Liver (tissue), 9 donors: ENCODE data around the gene FLOT1. TPM values are rescaled to one million over a fixed set of nuclear protein-coding genes. Genes with fewer than 3 reads are reported as not detected.

ENCODE experiments used
- DNase-seq: peaks from one replicate; pipeline ENCODE4 v3.0.0-alpha.2; 2017; ENCODE audit warnings: low spot score
- H3K27ac ChIP-seq, 2 donors: one replicate each; pipeline ENCODE4 v1.7.0; 2013; ENCODE audit warnings: inconsistent platforms in 2 of 2, low read length in 2 of 2, control low read depth in 1 of 2, low read depth in 1 of 2, mild to moderate bottlenecking in 1 of 2
- H3K27me3 ChIP-seq, 4 donors: one replicate each; pipeline versions ENCODE4 v1.6.1 to v1.7.0; 2013; ENCODE audit warnings: low read length in 3 of 4, inconsistent platforms in 1 of 4, mild to moderate bottlenecking in 1 of 4, moderate library complexity in 1 of 4; ENCODE audit not compliant: control insufficient read depth in 4 of 4, insufficient read depth in 4 of 4
- H3K36me3 ChIP-seq, 4 donors: one replicate each; pipeline versions ENCODE4 v1.6.1 to v1.7.0; 2013; ENCODE audit warnings: low read length in 3 of 4, mild to moderate bottlenecking in 3 of 4, low read depth in 1 of 4, moderate library complexity in 1 of 4; ENCODE audit not compliant: control insufficient read depth in 4 of 4, insufficient read depth in 3 of 4
- H3K4me1 ChIP-seq, 4 donors: one replicate each; pipeline versions ENCODE4 v1.6.1 to v1.7.0; 2013; ENCODE audit warnings: low read length in 3 of 4, mild to moderate bottlenecking in 3 of 4, moderate library complexity in 1 of 4; ENCODE audit not compliant: control insufficient read depth in 4 of 4, insufficient read depth in 4 of 4
- H3K4me3 ChIP-seq, 3 donors: one replicate each; pipeline versions ENCODE4 v1.6.1 to v1.7.0; 2013; ENCODE audit warnings: low read length in 3 of 3, control low read depth in 1 of 3, low read depth in 1 of 3, mild to moderate bottlenecking in 1 of 3
- H3K9ac ChIP-seq, 2 donors: one replicate each; pipeline ENCODE4 v1.7.0; 2013; ENCODE audit warnings: low read length in 2 of 2, mild to moderate bottlenecking in 2 of 2, moderate library complexity in 2 of 2, control low read depth in 1 of 2, low read depth in 1 of 2
- H3K9me3 ChIP-seq, 4 donors: one replicate each; pipeline versions ENCODE4 v1.6.1 to v1.7.0; 2013; ENCODE audit warnings: low read length in 3 of 4; ENCODE audit not compliant: control insufficient read depth in 4 of 4
- EGR1 ChIP-seq, 2 donors: IDR thresholded peaks; 2 replicates each; pipeline ENCODE4 v1.6.1; 2016 to 2018; ENCODE audit warnings: antibody characterized with exemption in 2 of 2, low read depth in 2 of 2
- FOXA2 ChIP-seq: IDR thresholded peaks from 2 replicates; pipeline ENCODE4 v1.6.1; 2016; ENCODE audit warnings: antibody characterized with exemption
- GABPA ChIP-seq, 2 donors: IDR thresholded peaks in 1 of 2; conservative IDR thresholded peaks in 1 of 2; 2 replicates each; pipeline ENCODE4 v1.6.1; 2016; ENCODE audit warnings: antibody characterized with exemption in 2 of 2, mild to moderate bottlenecking in 1 of 2, moderate library complexity in 1 of 2
- HNF4G ChIP-seq: IDR thresholded peaks from 2 replicates; pipeline ENCODE4 v1.6.1; 2016; ENCODE audit warnings: antibody characterized with exemption
- JUND ChIP-seq, 2 donors: IDR thresholded peaks; 2 replicates each; pipeline ENCODE4 v1.6.1; 2016; ENCODE audit warnings: antibody characterized with exemption in 2 of 2
- NR2F2 ChIP-seq: IDR thresholded peaks from 2 replicates; pipeline ENCODE4 v1.6.1; 2016; ENCODE audit warnings: antibody characterized with exemption
- RAD21 ChIP-seq, 2 donors: IDR thresholded peaks; 2 replicates each; pipeline ENCODE4 v1.6.1; 2016; ENCODE audit warnings: antibody characterized with exemption in 2 of 2, mild to moderate bottlenecking in 2 of 2
- RXRA ChIP-seq, 2 donors: IDR thresholded peaks; 2 replicates each; pipeline ENCODE4 v1.6.1; 2017 to 2018; ENCODE audit warnings: antibody characterized with exemption in 2 of 2, mild to moderate bottlenecking in 1 of 2
- SP1 ChIP-seq: IDR thresholded peaks from 2 replicates; pipeline ENCODE4 v1.6.1; 2018; ENCODE audit warnings: antibody characterized with exemption, mild to moderate bottlenecking
- WGBS: extraction: QIAGEN DNeasy Blood & Tissue Kit; methylation state at CpG from one replicate; pipeline ENCODE4 v1.1.7; 2013; 5-methylcytosine and 5-hydroxymethylcytosine counted together
- polyA plus RNA-seq, 2 donors: library from polyadenylated mRNA; stranded (reverse) in 1 of 2; unstranded in 1 of 2; fragments of 200-250 nt in 1 of 2; fragments of >200 nt in 1 of 2; fragmentation: Nextera tagmentation in 1 of 2; extraction: Ambion mirVana in 1 of 2; gene quantifications; one replicate each; pipeline versions ENCODE4 v1.2.1 to v1.2.3, GENCODE V29; 2013 to 2015
- total RNA-seq, 2 donors: library from RNA; depleted of rRNA; stranded (reverse); fragments of >200 nt; gene quantifications; one replicate each; pipeline ENCODE4 v1.2.3, GENCODE V29; 2014
- TF ChIP-seq, protein P1 (sequence below): IDR thresholded peaks from 2 replicates; pipeline ENCODE4 v1.6.1; 2016; ENCODE audit warnings: antibody characterized with exemption, mild to moderate bottlenecking
- TF ChIP-seq, protein P2 (sequence below): IDR thresholded peaks from 2 replicates; pipeline ENCODE4 v1.6.1; 2016; ENCODE audit warnings: antibody characterized with exemption
- donor health status: healthy.
- donor health status: healthy.
- donor health status: healthy.
- donor health status: healthy.
- donor health status: healthy.

Gene FLOT1
- total and polyA plus RNA-seq, 4 donors, result 38.6 to 99.8 (median 59.5) TPM

DNA sequence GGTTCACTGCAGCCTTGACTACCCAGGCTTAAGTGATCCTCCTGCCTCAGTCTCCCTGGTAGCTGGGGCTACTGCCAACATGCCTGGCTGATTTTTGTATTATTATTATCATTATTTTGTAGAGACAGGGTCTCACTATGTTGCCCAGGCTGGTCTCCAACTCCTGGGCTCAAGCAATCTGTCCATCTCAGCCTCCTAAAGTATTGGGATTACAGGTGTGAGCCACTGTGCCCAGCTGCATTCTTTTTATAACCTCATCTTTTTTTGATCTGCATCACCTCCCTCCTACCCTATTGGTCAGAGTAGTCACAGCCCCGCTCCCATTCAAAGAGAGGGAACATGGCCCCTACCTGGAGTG lies 25.4 kb upstream of the FLOT1 start (continued):
- TF ChIP-seq, protein P1, sequence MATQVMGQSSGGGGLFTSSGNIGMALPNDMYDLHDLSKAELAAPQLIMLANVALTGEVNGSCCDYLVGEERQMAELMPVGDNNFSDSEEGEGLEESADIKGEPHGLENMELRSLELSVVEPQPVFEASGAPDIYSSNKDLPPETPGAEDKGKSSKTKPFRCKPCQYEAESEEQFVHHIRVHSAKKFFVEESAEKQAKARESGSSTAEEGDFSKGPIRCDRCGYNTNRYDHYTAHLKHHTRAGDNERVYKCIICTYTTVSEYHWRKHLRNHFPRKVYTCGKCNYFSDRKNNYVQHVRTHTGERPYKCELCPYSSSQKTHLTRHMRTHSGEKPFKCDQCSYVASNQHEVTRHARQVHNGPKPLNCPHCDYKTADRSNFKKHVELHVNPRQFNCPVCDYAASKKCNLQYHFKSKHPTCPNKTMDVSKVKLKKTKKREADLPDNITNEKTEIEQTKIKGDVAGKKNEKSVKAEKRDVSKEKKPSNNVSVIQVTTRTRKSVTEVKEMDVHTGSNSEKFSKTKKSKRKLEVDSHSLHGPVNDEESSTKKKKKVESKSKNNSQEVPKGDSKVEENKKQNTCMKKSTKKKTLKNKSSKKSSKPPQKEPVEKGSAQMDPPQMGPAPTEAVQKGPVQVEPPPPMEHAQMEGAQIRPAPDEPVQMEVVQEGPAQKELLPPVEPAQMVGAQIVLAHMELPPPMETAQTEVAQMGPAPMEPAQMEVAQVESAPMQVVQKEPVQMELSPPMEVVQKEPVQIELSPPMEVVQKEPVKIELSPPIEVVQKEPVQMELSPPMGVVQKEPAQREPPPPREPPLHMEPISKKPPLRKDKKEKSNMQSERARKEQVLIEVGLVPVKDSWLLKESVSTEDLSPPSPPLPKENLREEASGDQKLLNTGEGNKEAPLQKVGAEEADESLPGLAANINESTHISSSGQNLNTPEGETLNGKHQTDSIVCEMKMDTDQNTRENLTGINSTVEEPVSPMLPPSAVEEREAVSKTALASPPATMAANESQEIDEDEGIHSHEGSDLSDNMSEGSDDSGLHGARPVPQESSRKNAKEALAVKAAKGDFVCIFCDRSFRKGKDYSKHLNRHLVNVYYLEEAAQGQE, result no peak
- TF ChIP-seq RAD21 (IDR thresholded peaks at IDR 0.05) (no peak), EGR1 (IDR thresholded peaks at IDR 0.05; ENCODE audit: low read depth in 2 of 2) (no peak), NR2F2 (no peak), FOXA2 (no peak)

DNA sequence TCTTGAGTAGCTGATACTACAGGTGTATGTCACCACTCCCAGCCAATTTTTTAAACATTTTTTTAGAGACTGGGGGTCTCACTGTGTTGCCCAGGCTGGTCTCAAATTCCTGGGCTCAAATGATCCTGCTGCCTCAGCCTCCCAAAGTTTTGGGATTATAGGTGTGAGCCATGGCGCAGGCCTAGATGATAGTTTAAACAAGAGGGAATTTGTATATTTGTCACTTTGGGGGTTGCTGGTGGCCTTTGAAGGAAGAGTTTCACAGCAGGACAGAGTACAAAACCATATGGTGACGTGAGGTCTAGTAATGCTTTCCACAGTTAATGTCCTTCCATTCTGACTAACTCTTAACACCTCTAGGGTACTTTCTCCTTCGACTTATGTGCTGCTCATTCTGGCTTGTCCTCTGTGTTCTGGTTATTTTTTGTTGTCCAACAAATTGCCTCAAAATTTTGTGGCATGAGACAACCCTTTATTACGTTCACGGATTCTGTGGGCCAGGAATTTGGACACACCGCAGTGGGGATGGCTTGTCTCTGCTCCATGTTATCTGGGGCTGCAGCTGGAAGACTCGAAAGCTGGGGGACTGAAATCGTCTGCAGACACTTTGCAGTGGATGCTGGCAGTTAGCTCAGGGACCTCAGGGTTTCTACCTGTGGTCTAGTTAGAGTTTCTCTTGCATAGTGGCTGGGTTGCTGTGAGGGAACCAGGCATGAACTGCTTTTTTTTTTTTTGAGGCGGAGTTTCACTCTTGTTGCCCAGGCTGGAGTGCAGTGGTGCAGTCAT lies 24.9 kb upstream of the FLOT1 start:
- Histone ChIP-seq H3K36me3 (no peaks in the 10 kb centered on the region), H3K4me1 (peaks cover 2 to 28% (median 18%) of the 10 kb centered on the region in 4 donors), H3K9me3 (no peaks in the 10 kb centered on the region), H3K4me3 (no peak overlapping the region), H3K9ac (no peak overlapping the region), H3K27ac (no peak overlapping the region), H3K27me3 (no peaks in the 10 kb centered on the region)
- WGBS, result 90% methylated on average over 9 of the region's 9 CpGs
- TF ChIP-seq EGR1 (IDR thresholded peaks at IDR 0.05; ENCODE audit: low read depth in 2 of 2), result no peak
- no peak for TF ChIP-seq HNF4G
- no peak for TF ChIP-seq NR2F2
- TF ChIP-seq RXRA (IDR thresholded peaks at IDR 0.05), result no peak
- TF ChIP-seq, protein P2, sequence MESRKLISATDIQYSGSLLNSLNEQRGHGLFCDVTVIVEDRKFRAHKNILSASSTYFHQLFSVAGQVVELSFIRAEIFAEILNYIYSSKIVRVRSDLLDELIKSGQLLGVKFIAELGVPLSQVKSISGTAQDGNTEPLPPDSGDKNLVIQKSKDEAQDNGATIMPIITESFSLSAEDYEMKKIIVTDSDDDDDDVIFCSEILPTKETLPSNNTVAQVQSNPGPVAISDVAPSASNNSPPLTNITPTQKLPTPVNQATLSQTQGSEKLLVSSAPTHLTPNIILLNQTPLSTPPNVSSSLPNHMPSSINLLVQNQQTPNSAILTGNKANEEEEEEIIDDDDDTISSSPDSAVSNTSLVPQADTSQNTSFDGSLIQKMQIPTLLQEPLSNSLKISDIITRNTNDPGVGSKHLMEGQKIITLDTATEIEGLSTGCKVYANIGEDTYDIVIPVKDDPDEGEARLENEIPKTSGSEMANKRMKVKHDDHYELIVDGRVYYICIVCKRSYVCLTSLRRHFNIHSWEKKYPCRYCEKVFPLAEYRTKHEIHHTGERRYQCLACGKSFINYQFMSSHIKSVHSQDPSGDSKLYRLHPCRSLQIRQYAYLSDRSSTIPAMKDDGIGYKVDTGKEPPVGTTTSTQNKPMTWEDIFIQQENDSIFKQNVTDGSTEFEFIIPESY, result no peak
- TF ChIP-seq SP1, result no peak
- TF ChIP-seq GABPA (IDR thresholded peaks at IDR 0.05 in 1 of 2, conservative IDR thresholded peaks at IDR 0.05 in 1 of 2), result no peak
- TF ChIP-seq JUND (IDR thresholded peaks at IDR 0.05), result no peak
- TF ChIP-seq, protein P1, result no peak
- no peak for DNase-seq
